ENCODE data around the gene RAD54L. TPM values are rescaled to one million over a fixed set of nuclear protein-coding genes. Genes with fewer than 3 reads are reported as not detected.
"Not testable (repeated sequence)": the region's sequence is repeated elsewhere in the genome, so short reads cannot be mapped to it uniquely, and the experiment has no call there.

Gene RAD54L
- total RNA-seq, 2 experiments from 2014 or later, result 64.6 to 65.1 TPM

GRCh38 chr1:46242918-46243317 lies 4.6 kb upstream of the RAD54L start:
- CTCF ChIA-PET, result interaction anchor here (3.1 kb wide), 1 partner anchor 20 kb away, joined by 28 read pairs; no protein-coding TSS in a partner anchor
- H3K4me3 Mint-ChIP-seq, result no peak overlapping the region

DNA sequence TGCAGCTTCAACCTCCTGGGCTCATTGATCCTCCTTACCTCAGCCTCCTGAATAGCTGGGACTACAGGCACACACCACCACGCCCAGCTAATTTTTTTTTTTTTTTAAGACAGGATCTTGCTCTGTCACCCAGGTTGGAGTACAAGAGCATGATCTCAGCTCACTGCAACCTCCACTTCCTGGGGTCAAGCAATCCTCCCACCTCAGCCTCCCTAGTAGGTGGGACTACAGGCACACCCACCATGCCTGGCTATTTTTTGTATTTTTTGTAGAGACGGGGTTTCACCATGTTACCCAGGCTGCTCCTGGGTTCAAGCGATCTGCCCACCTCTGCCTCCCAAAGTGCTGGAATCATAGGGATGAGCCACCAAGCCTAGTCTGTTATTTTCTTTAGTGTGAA lies 3.7 kb upstream of the RAD54L start:
- H3K36me3 Mint-ChIP-seq (ENCODE audit: low read depth); H3K27me3 Mint-ChIP-seq; intact Hi-C loops (cut with micrococcal nuclease); H3K9me3 Mint-ChIP-seq; H3K27ac Mint-ChIP-seq; H3K4me3 Mint-ChIP-seq; ATAC-seq; DNase-seq: not testable (repeated sequence)
- CTCF ChIA-PET, result interaction anchor here (0.8 to 3.1 kb wide), 4 partner anchors 12 to 208 kb away, joined by 3 to 28 read pairs (median 8); no protein-coding TSS in a partner anchor
- peaks cover 14% of the 10 kb centered on the region for H3K4me1 Mint-ChIP-seq (ENCODE audit: low read depth)
- POLR2A ChIA-PET, result interaction anchor here (0.6 kb wide), 1 partner anchor 53 kb away, joined by 3 read pairs; no protein-coding TSS in a partner anchor

More at GRCh38 chr1:46242918-46243317, 4.6 kb upstream of the RAD54L start:
- no peaks in the 10 kb centered on the region for H3K27me3 Mint-ChIP-seq
- H3K27ac Mint-ChIP-seq, result no peak overlapping the region
- H3K4me1 Mint-ChIP-seq (ENCODE audit: low read depth), result peaks cover 10% of the 10 kb centered on the region
- no peak for DNase-seq
- ATAC-seq, result no peak
- intact Hi-C loops (cut with micrococcal nuclease), result no loop called here
- peaks cover 1% of the 10 kb centered on the region for H3K36me3 Mint-ChIP-seq (ENCODE audit: low read depth)
- no peak for TF ChIP-seq CTCF (IDR thresholded peaks at IDR 0.05)
- POLR2A ChIA-PET, result no interaction called here
- no peaks in the 10 kb centered on the region for H3K9me3 Mint-ChIP-seq

- H3K27ac Mint-ChIP-seq, result no peak overlapping the region
- ChIA-PET CTCF (interaction anchor here (0.6 to 3.1 kb wide), 23 partner anchors 10 to 777 kb away, joined by 3 to 28 read pairs (median 5); partner anchors contain the start of genes LRRC41 and UQCRH), POLR2A (interaction anchor here (0.9 to 1.4 kb wide), 3 partner anchors 19 to 59 kb away, joined by 3 to 4 read pairs (median 3); partner anchors contain the start of genes LRRC41 and UQCRH)
- TF ChIP-seq CTCF (IDR thresholded peaks at IDR 0.05), result no peak
- H3K4me3 Mint-ChIP-seq, result no peak overlapping the region
- H3K9me3 Mint-ChIP-seq, result no peaks in the 10 kb centered on the region
- intact Hi-C loops (cut with micrococcal nuclease), result no loop called here
- DNase-seq (no peak), ATAC-seq (no peak)
- H3K36me3 Mint-ChIP-seq (ENCODE audit: low read depth), result peaks cover 16% of the 10 kb centered on the region
- no peaks in the 10 kb centered on the region for H3K27me3 Mint-ChIP-seq
- peaks cover 23% of the 10 kb centered on the region for H3K4me1 Mint-ChIP-seq (ENCODE audit: low read depth)
Observed at GRCh38 chr1:46244656-46245371, 2.7 kb upstream of the RAD54L start.

GRCh38 chr1:46246136-46246535 lies 1.4 kb upstream of the RAD54L start:
- peaks cover 26% of the 10 kb centered on the region for H3K36me3 Mint-ChIP-seq (ENCODE audit: low read depth)
- peak overlapping the region; percentile 99 for H3K27ac Mint-ChIP-seq

GRCh38 chr1:46246548-46247435 lies 771 bp upstream of the RAD54L start:
- Mint-ChIP-seq H3K9me3 (no peaks in the 10 kb centered on the region), H3K4me1 (ENCODE audit: low read depth) (peaks cover 24% of the 10 kb centered on the region), H3K27ac (peak overlapping the region; percentile 99), H3K27me3 (no peaks in the 10 kb centered on the region), H3K36me3 (ENCODE audit: low read depth) (peaks cover 30% of the 10 kb centered on the region), H3K4me3 (peak overlapping the region; percentile 95)
- DNase-seq, result peak; percentile 89
- ChIA-PET CTCF (interaction anchor here (0.7 to 2.5 kb wide), 10 partner anchors 12 to 561 kb away, joined by 3 to 12 read pairs (median 3); partner anchors contain the start of genes GPBP1L1, LRRC41 and UQCRH), POLR2A (interaction anchor here (0.6 to 4.9 kb wide), 14 partner anchors 18 to 1516 kb away, joined by 3 to 27 read pairs (median 4); partner anchors contain the start of genes LRRC41, NSUN4, POMGNT1 and RNU5D-1)
- ATAC-seq, result peak; percentile 76
- TF ChIP-seq CTCF (IDR thresholded peaks at IDR 0.05), result no peak
- intact Hi-C loops (cut with micrococcal nuclease), result no loop called here

More at GRCh38 chr1:46246136-46246535, 1.4 kb upstream of the RAD54L start:
- ChIA-PET POLR2A (interaction anchor here (0.8 to 4.9 kb wide), 10 partner anchors 19 to 94 kb away, joined by 3 to 27 read pairs (median 4); partner anchors contain the start of genes LRRC41, NSUN4, POMGNT1 and UQCRH), CTCF (interaction anchor here (0.7 to 3.1 kb wide), 9 partner anchors 11 to 560 kb away, joined by 3 to 28 read pairs (median 4); partner anchors contain the start of genes GPBP1L1, LRRC41 and UQCRH)
- ATAC-seq; intact Hi-C loops (cut with micrococcal nuclease); H3K27me3 Mint-ChIP-seq; H3K9me3 Mint-ChIP-seq; DNase-seq: not testable (repeated sequence)
- peaks cover 24% of the 10 kb centered on the region for H3K4me1 Mint-ChIP-seq (ENCODE audit: low read depth)
- peak overlapping the region; percentile 95 for H3K4me3 Mint-ChIP-seq

All from activated CD8-positive, alpha-beta T cell treated with anti-CD3 and anti-CD28 coated beads for 36 hours (primary cell).